Gastroesophageal sphincter (tissue), 4 donors: ENCODE measurements around the gene PHC2. TPM values are rescaled to one million over a fixed set of nuclear protein-coding genes. Genes with fewer than 3 reads are reported as not detected.

Source experiments
- ATAC-seq: fragments of 150-250 bp; one replicate; pipeline ENCODE4 v1.9.1; 2016; ENCODE audit warnings: mild to moderate bottlenecking, moderate library complexity
- H3K27ac ChIP-seq, 4 donors: fragments of 200-600 bp; sonication (generic) in 3 of 4; 1 replicate in 3 of 4; 2 replicates in 1 of 4; pipeline ENCODE4 v1.5.1; 2016 to 2019
- H3K27me3 ChIP-seq: fragments of 200-600 bp; sonication (generic); one replicate; pipeline ENCODE4 v1.5.1; 2019
- H3K36me3 ChIP-seq, 2 donors: fragments of 200-600 bp; sonication (generic); one replicate each; pipeline ENCODE4 v1.5.1; 2019; ENCODE audit warnings: control low read depth in 1 of 2
- H3K4me1 ChIP-seq, 3 donors: fragments of 200-600 bp; sonication (generic); 1 replicate in 2 of 3; 2 replicates in 1 of 3; pipeline ENCODE4 v1.5.1; 2016 to 2019; ENCODE audit warnings: control low read depth in 2 of 3
- H3K4me3 ChIP-seq, 2 donors: fragments of 200-600 bp; sonication (generic); one replicate each; pipeline ENCODE4 v1.5.1; 2019; ENCODE audit warnings: mild to moderate bottlenecking in 1 of 2, moderate library complexity in 1 of 2
- H3K9me3 ChIP-seq, 3 donors: fragments of 200-600 bp; sonication (generic); one replicate each; pipeline ENCODE4 v1.5.1; 2017 to 2019; ENCODE audit warnings: control low read depth in 2 of 3
- EP300 ChIP-seq: sonication (generic); formaldehyde crosslinking; IDR thresholded peaks from one replicate; pipeline ENCODE4 v1.6.1; 2017; ENCODE audit warnings: antibody characterized with exemption, mild to moderate bottlenecking
- POLR2A ChIP-seq, 2 donors: fragments of 450-650 bp; IDR thresholded peaks; one replicate each; pipeline ENCODE4 v1.6.1; 2017; ENCODE audit warnings: antibody characterized with exemption in 2 of 2, mild to moderate bottlenecking in 2 of 2, moderate library complexity in 1 of 2
- POLR2AphosphoS5 ChIP-seq: sonication (generic); formaldehyde crosslinking; IDR thresholded peaks from one replicate; pipeline ENCODE4 v1.6.1; 2017; ENCODE audit warnings: antibody characterized with exemption
- WGBS, 2 donors: methylation state at CpG; one replicate each; pipeline ENCODE4 v1.1.5; 2018; ENCODE audit warnings: low coverage in 1 of 2; 5-methylcytosine and 5-hydroxymethylcytosine counted together
- total RNA-seq, 4 donors: library from RNA; depleted of rRNA; stranded (reverse); fragments of >200 nt; gene quantifications; one replicate each; pipeline ENCODE4 v1.1.0, GENCODE V29; 2016
- TF ChIP-seq, protein P1 (sequence below), 4 experiments: fragments of 200-600 bp in 2 of 4; fragments of 450-650 bp in 2 of 4; sonication (generic) in 1 of 4; IDR thresholded peaks; one replicate each; pipeline ENCODE4 v1.5.1; 2017 to 2019; ENCODE audit warnings: antibody characterized with exemption in 4 of 4, mild to moderate bottlenecking in 2 of 4, moderate library complexity in 2 of 4

PHC2 gene
- total RNA-seq, 4 donors from 2014 or later: 99.8 to 223 (median 181) TPM

DNA sequence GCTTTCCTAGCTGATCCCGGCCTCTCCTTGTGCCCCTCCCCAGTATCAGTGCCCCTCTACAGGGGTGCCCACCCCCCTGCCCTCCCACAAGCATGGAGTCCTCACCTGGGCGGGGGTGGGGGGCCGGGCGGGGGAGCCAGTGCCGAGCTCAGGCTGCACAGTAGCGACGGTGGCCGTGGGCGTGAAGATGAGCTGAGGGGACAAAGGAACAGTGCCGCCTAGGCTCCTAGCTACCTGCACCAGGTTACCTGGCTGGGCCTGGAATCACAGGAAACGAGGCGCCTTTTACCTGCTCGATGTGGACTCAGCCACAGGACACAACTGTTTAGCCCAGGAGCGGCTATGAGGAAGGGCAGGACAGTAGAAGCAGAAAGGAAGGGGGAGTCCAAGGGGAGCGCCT lies 62.5 kb downstream of the PHC2 start:
- TF ChIP-seq, protein P1, sequence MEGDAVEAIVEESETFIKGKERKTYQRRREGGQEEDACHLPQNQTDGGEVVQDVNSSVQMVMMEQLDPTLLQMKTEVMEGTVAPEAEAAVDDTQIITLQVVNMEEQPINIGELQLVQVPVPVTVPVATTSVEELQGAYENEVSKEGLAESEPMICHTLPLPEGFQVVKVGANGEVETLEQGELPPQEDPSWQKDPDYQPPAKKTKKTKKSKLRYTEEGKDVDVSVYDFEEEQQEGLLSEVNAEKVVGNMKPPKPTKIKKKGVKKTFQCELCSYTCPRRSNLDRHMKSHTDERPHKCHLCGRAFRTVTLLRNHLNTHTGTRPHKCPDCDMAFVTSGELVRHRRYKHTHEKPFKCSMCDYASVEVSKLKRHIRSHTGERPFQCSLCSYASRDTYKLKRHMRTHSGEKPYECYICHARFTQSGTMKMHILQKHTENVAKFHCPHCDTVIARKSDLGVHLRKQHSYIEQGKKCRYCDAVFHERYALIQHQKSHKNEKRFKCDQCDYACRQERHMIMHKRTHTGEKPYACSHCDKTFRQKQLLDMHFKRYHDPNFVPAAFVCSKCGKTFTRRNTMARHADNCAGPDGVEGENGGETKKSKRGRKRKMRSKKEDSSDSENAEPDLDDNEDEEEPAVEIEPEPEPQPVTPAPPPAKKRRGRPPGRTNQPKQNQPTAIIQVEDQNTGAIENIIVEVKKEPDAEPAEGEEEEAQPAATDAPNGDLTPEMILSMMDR (IDR thresholded peaks at IDR 0.05): no peak
- TF ChIP-seq POLR2A (IDR thresholded peaks at IDR 0.05) (no peak), EP300 (no peak), POLR2AphosphoS5 (no peak)
- no peak overlapping the region for H3K4me3 ChIP-seq
- H3K36me3 ChIP-seq: peaks cover 0 to 48% of the 10 kb centered on the region in 2 donors
- peak overlapping the region in 1 of 4 donors; percentile 75 for H3K27ac ChIP-seq
- H3K9me3 ChIP-seq: no peaks in the 10 kb centered on the region
- no peaks in the 10 kb centered on the region for H3K27me3 ChIP-seq
- no peak for ATAC-seq
- peaks cover 0 to 50% (median 35%) of the 10 kb centered on the region in 3 donors for H3K4me1 ChIP-seq
- WGBS, 2 donors: 91% methylated on average over 4 of the region's 15 CpGs; no CpG with 5 or more reads in 1 of the 2 donors

DNA sequence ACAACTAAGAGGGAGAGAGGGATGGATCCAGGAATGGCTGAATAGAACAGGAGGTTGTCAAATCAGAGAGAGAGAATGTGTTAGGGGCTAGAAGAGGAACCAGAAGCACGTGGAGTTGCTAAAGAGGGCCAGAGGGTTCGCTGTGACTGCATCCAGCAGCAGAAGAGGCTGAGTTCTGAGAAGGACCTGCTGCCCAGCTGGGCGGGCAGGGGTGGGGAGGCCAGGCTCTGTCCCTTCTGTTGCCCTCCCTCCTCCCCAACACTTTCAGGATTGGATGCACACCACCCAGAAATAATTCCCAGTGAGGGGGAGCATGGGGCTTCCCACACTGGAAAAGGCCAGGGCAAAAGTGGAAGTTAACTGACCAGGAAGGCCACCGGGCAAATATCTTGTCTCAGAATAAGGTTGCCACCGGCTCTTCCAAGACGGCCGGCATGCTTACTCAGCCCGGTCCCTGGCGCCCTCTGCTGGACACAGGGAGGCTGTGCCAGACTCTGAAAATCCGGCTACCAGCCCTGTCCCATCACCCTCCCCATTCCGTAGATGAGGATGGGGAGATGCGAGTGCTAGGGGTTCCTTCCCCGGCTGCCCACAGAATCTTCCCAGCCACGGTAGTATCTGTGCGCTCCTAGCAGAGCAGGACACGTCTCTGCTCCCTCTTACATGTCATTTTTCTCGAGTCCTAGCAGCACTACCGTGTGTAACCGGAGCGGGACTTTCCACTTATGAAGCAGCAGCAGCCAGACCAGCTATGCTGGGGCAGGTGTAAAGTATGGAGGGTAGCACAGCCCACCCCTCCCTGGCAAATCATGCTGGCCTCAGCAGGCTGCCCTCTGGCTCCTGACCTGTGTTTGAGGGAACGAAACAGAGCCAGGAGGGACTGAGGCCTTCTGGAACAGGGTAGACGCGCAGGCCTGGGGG lies 63.1 kb downstream of the PHC2 start:
- Histone ChIP-seq H3K27ac (peak overlapping the region in 3 of 4 donors; percentile 71 to 79 (median 75)), H3K36me3 (peaks cover 0 to 43% of the 10 kb centered on the region in 2 donors), H3K4me3 (no peak overlapping the region), H3K27me3 (no peaks in the 10 kb centered on the region), H3K9me3 (no peaks in the 10 kb centered on the region), H3K4me1 (peaks cover 0 to 57% (median 38%) of the 10 kb centered on the region in 3 donors)
- peak; percentile 78 for ATAC-seq
- 0 to 23% methylated on average over 2 to 5 of the region's 23 CpGs for WGBS, 2 donors
- TF ChIP-seq, protein P1 (IDR thresholded peaks at IDR 0.05): peak in 3 of 4 experiments; percentile 95 to 98 (median 97)
- peak; percentile 28 for TF ChIP-seq POLR2AphosphoS5
- TF ChIP-seq POLR2A (IDR thresholded peaks at IDR 0.05): no peak
- TF ChIP-seq EP300: no peak

DNA sequence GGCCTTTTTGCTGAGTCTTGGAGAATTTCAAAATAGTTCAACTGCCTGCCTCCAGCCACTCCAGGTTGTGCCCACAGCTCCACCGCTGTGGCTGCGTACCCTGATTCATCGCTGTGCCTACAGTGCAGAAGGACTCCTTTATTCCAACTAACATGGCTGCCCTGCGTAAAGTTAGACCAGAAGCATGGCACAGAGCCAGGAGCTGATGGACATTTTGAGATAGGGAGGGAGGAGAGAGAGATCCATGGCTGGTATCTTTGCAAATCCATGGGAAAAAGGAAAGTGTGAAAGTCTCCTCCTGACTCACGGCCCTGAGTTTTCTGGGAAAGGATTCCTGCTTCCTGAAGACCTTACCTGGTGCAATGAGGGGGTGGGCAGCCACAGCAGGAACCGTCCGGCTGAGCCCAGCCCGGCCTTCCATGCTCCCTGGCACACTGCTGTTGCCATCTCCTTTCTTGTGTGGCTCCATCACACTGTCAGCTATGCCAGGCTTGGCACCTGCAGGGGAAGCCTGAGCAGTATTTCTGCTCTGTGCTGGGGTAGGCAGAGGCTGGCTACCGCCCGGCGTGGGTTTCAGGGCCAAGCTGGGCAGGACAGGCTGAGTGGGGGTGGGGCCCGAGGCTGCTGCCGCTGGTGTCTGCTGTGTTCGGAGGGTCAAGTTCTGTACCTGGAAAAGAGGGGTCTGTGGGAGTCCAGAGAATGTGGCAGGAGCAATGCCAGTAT lies 64.0 kb downstream of the PHC2 start:
- no peak for ATAC-seq
- 55 to 71% methylated on average over 4 to 6 of the region's 14 CpGs for WGBS, 2 donors
- peaks cover 0 to 65% (median 38%) of the 10 kb centered on the region in 3 donors for H3K4me1 ChIP-seq
- H3K36me3 ChIP-seq: peaks cover 0 to 35% of the 10 kb centered on the region in 2 donors
- H3K4me3 ChIP-seq: no peak overlapping the region
- H3K9me3 ChIP-seq: no peaks in the 10 kb centered on the region
- H3K27me3 ChIP-seq: no peaks in the 10 kb centered on the region
- TF ChIP-seq EP300 (no peak), POLR2A (IDR thresholded peaks at IDR 0.05) (no peak), POLR2AphosphoS5 (no peak)
- TF ChIP-seq, protein P1 (IDR thresholded peaks at IDR 0.05): no peak
- H3K27ac ChIP-seq: peak overlapping the region in 3 of 4 donors; percentile 71 to 79 (median 75)

DNA sequence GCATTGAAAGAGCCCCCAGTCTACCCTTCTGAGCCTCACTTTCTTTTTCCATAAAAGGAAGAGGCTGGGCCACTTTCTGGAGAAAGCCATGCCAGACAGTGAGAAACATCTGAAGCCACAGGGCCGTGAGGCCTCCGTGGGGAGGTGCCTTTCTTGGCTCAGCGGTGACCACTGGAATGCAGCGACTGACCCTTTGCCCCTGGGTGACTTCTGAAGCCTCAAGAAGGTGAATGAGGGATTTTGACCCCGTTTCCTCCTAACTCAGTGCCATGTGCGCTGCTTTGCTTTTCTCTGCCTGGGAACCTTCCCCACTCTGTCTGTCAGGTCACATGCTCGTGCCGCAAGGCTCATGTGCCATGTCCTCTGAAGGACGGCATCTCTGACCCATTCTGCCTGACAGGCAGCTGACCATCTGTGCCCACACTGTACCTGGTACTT lies 65.3 kb downstream of the PHC2 start:
- 26 to 38% methylated on average over 3 to 9 of the region's 9 CpGs for WGBS, 2 donors
- Histone ChIP-seq H3K4me3 (no peak overlapping the region), H3K36me3 (peaks cover 0 to 21% of the 10 kb centered on the region in 2 donors), H3K9me3 (no peaks in the 10 kb centered on the region), H3K27ac (peak overlapping the region in 3 of 4 donors; percentile 75 to 85 (median 79)), H3K27me3 (no peaks in the 10 kb centered on the region), H3K4me1 (peaks cover 0 to 68% (median 41%) of the 10 kb centered on the region in 3 donors)
- no peak for ATAC-seq
- TF ChIP-seq POLR2AphosphoS5: peak; percentile 41
- TF ChIP-seq EP300: no peak
- no peak for TF ChIP-seq POLR2A (IDR thresholded peaks at IDR 0.05)

DNA sequence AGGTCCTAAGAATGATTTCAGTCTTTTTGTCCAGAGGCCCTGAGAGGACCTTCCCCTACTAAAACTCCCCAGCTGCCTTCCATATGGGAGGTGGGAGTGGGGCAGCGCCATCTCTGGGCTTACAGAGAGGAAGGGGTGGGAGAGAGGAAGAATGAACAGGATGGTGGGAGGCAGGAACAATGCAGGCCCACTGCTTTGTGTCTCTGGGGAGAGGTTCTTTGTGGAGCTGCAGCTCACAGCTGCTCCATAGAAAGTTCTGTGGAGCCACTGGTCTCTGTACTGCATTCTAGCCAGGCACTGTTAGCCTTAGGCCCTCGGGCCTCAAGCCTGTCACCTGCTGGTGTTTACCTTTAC lies 66.4 kb downstream of the PHC2 start:
- Histone ChIP-seq H3K9me3 (no peaks in the 10 kb centered on the region), H3K36me3 (peaks cover 0 to 11% of the 10 kb centered on the region in 2 donors), H3K4me3 (no peak overlapping the region), H3K27me3 (no peaks in the 10 kb centered on the region), H3K4me1 (peaks cover 0 to 75% (median 41%) of the 10 kb centered on the region in 3 donors), H3K27ac (peak overlapping the region in 3 of 4 donors; percentile 75 to 85 (median 79))
- ATAC-seq: no peak
- no peak for TF ChIP-seq POLR2AphosphoS5
- TF ChIP-seq EP300: no peak
- TF ChIP-seq, protein P1 (IDR thresholded peaks at IDR 0.05): no peak
- no peak for TF ChIP-seq POLR2A (IDR thresholded peaks at IDR 0.05)
- WGBS, 2 donors: 40 to 50% methylated on average over 1 of the region's 2 CpGs
